K562 (cell line): ENCODE measurements around the gene ZBTB39. TPM values are rescaled to one million over a fixed set of nuclear protein-coding genes. Genes with fewer than 3 reads are reported as not detected.
"Not testable (repeated sequence)": the region's sequence is repeated elsewhere in the genome, so short reads cannot be mapped to it uniquely, and the experiment has no call there.

Experiments used
- ATAC-seq: fragments of 200-7000 bp; cut with Tn5 transposase; 3 replicates; pipeline ENCODE4 v1.9.1; 2020; ENCODE audit warnings: moderate library complexity
- BruUV-seq: library from RNA; stranded (reverse); fragments of 400-500 nt; replicated peaks from 2 replicates; lab custom pipeline; 2021; lab: Mats Ljungman, UMichigan
- CTCF ChIA-PET: fragments of 300-600 bp; formaldehyde crosslinking; extraction: SDS; loops from one replicate; lab custom pipeline; 2021; ENCODE audit warnings: low intra/inter-chr PET ratio; lab: Yijun Ruan, JAX
- POLR2A ChIA-PET: fragments of 300-600, 350-650 bp; sonication (Branson Sonifier 250); formaldehyde crosslinking; extraction: SDS; loops from one replicate; lab custom pipeline; 2021; ENCODE audit warnings: antibody characterized with exemption, inconsistent platforms; lab: Yijun Ruan, JAX
- DNase-seq, 4 experiments: peaks; one replicate each; pipeline versions ENCODE4 v3.0.0 to v3.0.0-alpha.2; 2011 to 2018; ENCODE audit warnings: low spot score in 3 of 4, mixed read lengths in 3 of 4; ENCODE audit errors: extremely low read depth in 1 of 4
- FAIRE-seq: peaks from 2 replicates; lab custom pipeline; 2011; peaks lifted over from hg19 to GRCh38; lab: Jason Lieb, UNC
- H2AFZ ChIP-seq: 2 replicates; pipeline ENCODE4 v1.6.0; 2011; ENCODE audit warnings: low read depth, low read length, control low read depth, inconsistent platforms
- H3K27ac ChIP-seq: fragments of 200-600 bp; 3 replicates; pipeline ENCODE4 v1.8.0; 2011; ENCODE audit warnings: low read depth, mild to moderate bottlenecking, control low read depth, inconsistent platforms, low read length, moderate library complexity, mixed read lengths; ENCODE audit errors: extremely low read depth
- H3K27me3 ChIP-seq, 2 experiments: fragments of 300-600 bp in 1 of 2; 2 replicates in 1 of 2; 3 replicates in 1 of 2; pipeline versions ENCODE4 v1.6.0 to v1.8.0; 2011; ENCODE audit warnings: inconsistent platforms in 2 of 2, low read length in 2 of 2, mild to moderate bottlenecking in 1 of 2, mixed read lengths in 1 of 2, moderate library complexity in 1 of 2; ENCODE audit not compliant: control insufficient read depth in 2 of 2, insufficient read depth in 2 of 2
- H3K36me3 ChIP-seq: fragments of 300-600 bp; 3 replicates; pipeline ENCODE4 v1.8.0; 2011; ENCODE audit warnings: mild to moderate bottlenecking, low read length, inconsistent platforms; ENCODE audit not compliant: control insufficient read depth, insufficient read depth
- H3K4me1 ChIP-seq, 2 experiments: fragments of 200-600 bp in 1 of 2; replicated peaks in 1 of 2; 2 replicates in 1 of 2; 3 replicates in 1 of 2; pipeline versions ENCODE4 v1.5.1 to v1.8.0; 2011; ENCODE audit warnings: inconsistent platforms in 2 of 2, low read length in 2 of 2, mild to moderate bottlenecking in 1 of 2, mixed read lengths in 1 of 2, moderate library complexity in 1 of 2; ENCODE audit not compliant: control insufficient read depth in 2 of 2, insufficient read depth in 2 of 2
- H3K4me2 ChIP-seq: 2 replicates; pipeline ENCODE4 v1.6.1; 2011; ENCODE audit warnings: low read length, control low read depth, inconsistent platforms, mixed read lengths; ENCODE audit not compliant: insufficient read depth
- H3K4me3 ChIP-seq: fragments of 200-600 bp; sonication (generic), shearing (Covaris generic); 2 replicates; pipeline ENCODE4 v1.5.1; 2016; ENCODE audit warnings: control low read depth, inconsistent platforms
- H3K79me2 ChIP-seq: fragments of 200-600 bp; 3 replicates; pipeline ENCODE4 v1.8.0; 2011; ENCODE audit warnings: low read length, inconsistent platforms; ENCODE audit not compliant: control insufficient read depth, insufficient read depth
- H3K9ac ChIP-seq, 2 experiments: 2 replicates each; pipeline versions ENCODE4 v1.6.0 to v1.6.1; 2011; ENCODE audit warnings: low read depth in 2 of 2, low read length in 2 of 2, control low read depth in 1 of 2, inconsistent platforms in 1 of 2, mild to moderate bottlenecking in 1 of 2, mixed read lengths in 1 of 2; ENCODE audit not compliant: insufficient read depth in 1 of 2
- H3K9me1 ChIP-seq: one replicate; pipeline ENCODE4 v1.6.0; 2011; ENCODE audit warnings: inconsistent platforms, mild to moderate bottlenecking, low read length, moderate library complexity; ENCODE audit not compliant: control insufficient read depth, insufficient read depth
- H3K9me3 ChIP-seq: replicated peaks from 2 replicates; pipeline ENCODE4 v1.5.1; 2011; ENCODE audit warnings: low read depth, low read length, inconsistent platforms; ENCODE audit not compliant: control insufficient read depth, insufficient read depth
- H4K20me1 ChIP-seq: replicated peaks from 2 replicates; pipeline ENCODE4 v1.6.1; 2011; ENCODE audit warnings: low read length, inconsistent platforms, mixed read lengths; ENCODE audit not compliant: control insufficient read depth, insufficient read depth
- BCOR ChIP-seq: fragments of 450-650 bp; IDR thresholded peaks from 2 replicates; pipeline ENCODE4 v1.6.1; 2016
- KDM1A ChIP-seq, 2 experiments: fragments of 450-650 bp; IDR thresholded peaks; 2 replicates each; pipeline ENCODE4 v1.6.1; 2016; ENCODE audit warnings: mild to moderate bottlenecking in 2 of 2
- NR2C1 ChIP-seq, 2 experiments: fragments of 450-650 bp; IDR thresholded peaks; 2 replicates each; pipeline ENCODE4 v1.6.1; 2017; ENCODE audit warnings: mild to moderate bottlenecking in 2 of 2, antibody characterized with exemption in 1 of 2, inconsistent platforms in 1 of 2, missing compliant biosample characterization in 1 of 2, missing genetic modification characterization in 1 of 2
- PHTF2 ChIP-seq: fragments of 250-450 bp; sonication (Bioruptor Pico); IDR thresholded peaks from 2 replicates; pipeline ENCODE4 v1.5.0; 2021; ENCODE audit warnings: mild to moderate bottlenecking
- PRPF4 ChIP-seq: fragments of 200-400 bp; formaldehyde crosslinking; IDR thresholded peaks from one replicate; pipeline ENCODE4 v1.6.1; 2017; ENCODE audit warnings: low read length, low read depth, mild to moderate bottlenecking; ENCODE audit not compliant: insufficient read depth, poor library complexity, severe bottlenecking
- SIRT6 ChIP-seq: IDR thresholded peaks from one replicate; pipeline ENCODE4 v1.6.1; 2012; ENCODE audit warnings: low read depth, mild to moderate bottlenecking, control low read depth, inconsistent platforms, low read length, moderate library complexity
- ZNF146 ChIP-seq: IDR thresholded peaks from one replicate; pipeline ENCODE4 v1.6.1; 2018; ENCODE audit warnings: missing compliant biosample characterization; ENCODE audit not compliant: unreplicated experiment
- WGBS: fragments of 100-300 bp; shearing (Covaris generic); methylation state at CpG from one replicate; pipeline ENCODE4 v1.1.6; 2016; ENCODE audit warnings: low coverage, mixed read lengths; ENCODE audit not compliant: insufficient coverage; ENCODE audit errors: missing lambda C conversion rate; 5-methylcytosine and 5-hydroxymethylcytosine counted together
- in situ Hi-C: fragments of 300-500 bp; cut with MboI; formaldehyde crosslinking; loops from 4 replicates; pipeline ENCODE4 v1.15.0; 2018; ENCODE audit warnings: inconsistent platforms, mixed read lengths
- intact Hi-C: fragments of 100-400 bp; cut with micrococcal nuclease; formaldehyde crosslinking; loops from 2 replicates; pipeline ENCODE4 v1.14.2; 2022
- polyA plus RNA-seq, 8 experiments: library from polyadenylated mRNA; depleted of rRNA in 4 of 8; stranded (reverse) in 5 of 8; unstranded in 3 of 8; fragments of >200 nt; fragmentation: Nextera tagmentation in 2 of 8; fragmentation: Illumina TruSeq in 1 of 8; extraction: Ambion mirVana in 2 of 8; extraction: Trizol in 1 of 8; gene quantifications; 2 replicates each; pipeline versions ENCODE4 v1.2.1 to v1.2.3, GENCODE V29; 2011 to 2014; ENCODE audit warnings: inconsistent platforms in 1 of 8, missing spikeins in 1 of 8
- total RNA-seq, 7 experiments: library from RNA; depleted of rRNA in 6 of 7; stranded (reverse); fragments of >200 nt in 6 of 7; fragmentation: Illumina TruSeq in 2 of 7; extraction: Trizol in 2 of 7; gene quantifications; 2 replicates each; pipeline versions ENCODE4 v1.2.1 to v1.2.3, GENCODE V29; 2011 to 2021; ENCODE audit warnings: low replicate concordance in 1 of 7
- TF ChIP-seq, protein P1 (sequence below): fragments of 450-650 bp; IDR thresholded peaks from 2 replicates; pipeline ENCODE4 v1.6.1; 2017; ENCODE audit warnings: antibody characterized with exemption

ZBTB39 gene
- total and polyA plus RNA-seq, 9 of the 15 experiments (the other 6 are each of a cell fraction or from before 2014, with no cell fraction given) = 3.3 to 13.3 (median 8.6) TPM

DNA sequence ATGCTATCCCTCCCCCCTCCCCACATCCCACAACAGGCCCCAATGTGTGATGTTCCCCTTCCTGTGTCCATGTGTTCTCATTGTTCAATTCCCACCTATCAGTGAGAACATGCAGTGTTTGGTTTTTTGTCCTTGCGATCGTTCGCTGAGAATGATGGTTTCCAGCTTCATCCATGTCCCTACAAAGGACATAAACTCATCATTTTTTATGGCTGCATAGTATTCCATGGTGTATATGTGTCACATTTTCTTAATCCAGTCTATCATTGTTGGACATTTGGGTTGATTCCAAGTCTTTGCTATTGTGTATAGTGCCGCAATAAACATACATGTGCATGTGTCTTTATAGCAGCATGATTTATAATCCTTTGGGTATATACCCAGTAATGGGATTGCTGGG lies 46.8 kb upstream of the ZBTB39 start:
- H3K9me1 ChIP-seq, H2AFZ ChIP-seq, H3K27me3 ChIP-seq, H3K79me2 ChIP-seq, H3K27ac ChIP-seq, H3K4me2 ChIP-seq, H4K20me1 ChIP-seq, H3K9me3 ChIP-seq, BruUV-seq, FAIRE-seq, H3K4me1 ChIP-seq, ATAC-seq, CTCF ChIA-PET, H3K4me3 ChIP-seq, intact Hi-C loops, H3K9ac ChIP-seq, DNase-seq: not testable (repeated sequence)
- WGBS = 60% methylated on average over 4 of the region's 4 CpGs
- H3K36me3 ChIP-seq = peaks cover 23% of the 10 kb centered on the region; the same call in 2 of the 3 replicates
- POLR2A ChIA-PET = interaction anchor here (0.6 to 1.8 kb wide), 4 partner anchors 16 to 958 kb away, joined by 3 to 7 read pairs (median 3); no protein-coding TSS in a partner anchor
- TF ChIP-seq KDM1A (IDR thresholded peaks at IDR 0.05) (0 out of 4 replicates have a peak, but pooled peaks of 1 of the 2 experiments have one; percentile 20), ZNF146 (CRISPR knock-in tag) (peak; percentile 9), BCOR (peak; percentile 33; the same call in 1 of the 2 replicates)
- in situ Hi-C loops = loop anchor here (5.0 kb wide), 1 partner anchor 41 kb away; no protein-coding TSS in a partner anchor

DNA sequence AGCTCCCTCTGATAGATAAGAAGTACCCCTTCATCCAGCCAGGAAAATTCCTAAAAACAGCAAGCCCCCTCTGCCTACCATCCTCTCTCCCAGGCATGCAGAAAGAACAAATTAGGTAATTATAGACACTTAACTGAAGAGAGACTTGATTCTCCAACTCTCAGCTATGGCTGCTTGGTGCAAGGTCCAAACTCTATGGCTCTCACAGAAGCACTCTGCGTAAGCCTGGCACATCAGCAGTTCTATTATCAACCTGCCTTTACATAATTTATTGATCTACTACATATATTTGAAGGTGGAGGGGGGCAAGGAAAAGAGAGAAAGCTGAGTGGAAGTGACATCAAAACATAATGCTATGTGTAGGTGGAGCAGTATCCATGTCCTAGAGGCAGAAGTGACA lies 44.7 kb upstream of the ZBTB39 start:
- H3K4me2 ChIP-seq = no peak overlapping the region
- no TSS peak for BruUV-seq
- in situ Hi-C loops = loop anchor here (5.0 kb wide), 1 partner anchor 39 kb away; no protein-coding TSS in a partner anchor
- intact Hi-C loops = no loop called here
- peaks cover 0 to 3% of the 10 kb centered on the region in 2 experiments; a peak in 1 of 5 replicates for H3K4me1 ChIP-seq
- no peaks in the 10 kb centered on the region for H3K9me3 ChIP-seq
- no peak overlapping the region for H3K4me3 ChIP-seq
- H4K20me1 ChIP-seq = no peaks in the 10 kb centered on the region
- peaks cover 3% of the 10 kb centered on the region; the same call in 1 of the 3 replicates for H3K36me3 ChIP-seq
- H3K27ac ChIP-seq = no peak overlapping the region
- ChIA-PET CTCF (no interaction called here), POLR2A (interaction anchor here (0.5 to 4.9 kb wide), 8 partner anchors 9 to 191 kb away, joined by 3 to 18 read pairs (median 4); no protein-coding TSS in a partner anchor)
- no peak overlapping the region for H3K9ac ChIP-seq
- WGBS = 45% methylated on average over 1 of the region's 1 CpG
- H3K79me2 ChIP-seq = no peaks in the 10 kb centered on the region
- 0 out of 5 replicates have a peak, but pooled peaks cover 2 to 3% of the 10 kb centered on the region in 2 experiments for H3K27me3 ChIP-seq
- TF ChIP-seq SIRT6 (no peak), PRPF4 (no peak), PHTF2 (CRISPR knock-in tag) (no peak), NR2C1 (IDR thresholded peaks at IDR 0.05) (no peak), NR2C1 (tag; IDR thresholded peaks at IDR 0.05) (no peak)
- TF ChIP-seq, protein P1, sequence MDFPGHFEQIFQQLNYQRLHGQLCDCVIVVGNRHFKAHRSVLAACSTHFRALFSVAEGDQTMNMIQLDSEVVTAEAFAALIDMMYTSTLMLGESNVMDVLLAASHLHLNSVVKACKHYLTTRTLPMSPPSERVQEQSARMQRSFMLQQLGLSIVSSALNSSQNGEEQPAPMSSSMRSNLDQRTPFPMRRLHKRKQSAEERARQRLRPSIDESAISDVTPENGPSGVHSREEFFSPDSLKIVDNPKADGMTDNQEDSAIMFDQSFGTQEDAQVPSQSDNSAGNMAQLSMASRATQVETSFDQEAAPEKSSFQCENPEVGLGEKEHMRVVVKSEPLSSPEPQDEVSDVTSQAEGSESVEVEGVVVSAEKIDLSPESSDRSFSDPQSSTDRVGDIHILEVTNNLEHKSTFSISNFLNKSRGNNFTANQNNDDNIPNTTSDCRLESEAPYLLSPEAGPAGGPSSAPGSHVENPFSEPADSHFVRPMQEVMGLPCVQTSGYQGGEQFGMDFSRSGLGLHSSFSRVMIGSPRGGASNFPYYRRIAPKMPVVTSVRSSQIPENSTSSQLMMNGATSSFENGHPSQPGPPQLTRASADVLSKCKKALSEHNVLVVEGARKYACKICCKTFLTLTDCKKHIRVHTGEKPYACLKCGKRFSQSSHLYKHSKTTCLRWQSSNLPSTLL = no peak
- no peak for ATAC-seq
- no peak for FAIRE-seq
- H2AFZ ChIP-seq = no peak overlapping the region
- H3K9me1 ChIP-seq = no peaks in the 10 kb centered on the region
- DNase-seq = no peak
